ENCODE measurements around the gene CALN1.

- TF ChIP-seq CTCF (IDR thresholded peaks at IDR 0.05; ENCODE audit: low read depth, low read length, missing input control) (no peak), TAF1 (conservative IDR thresholded peaks at IDR 0.05) (no peak), YY1 (IDR thresholded peaks at IDR 0.05) (no peak), SP1 (IDR thresholded peaks at IDR 0.05) (no peak), MAX (IDR thresholded peaks at IDR 0.05) (no peak)
- TF ChIP-seq, protein P1, sequence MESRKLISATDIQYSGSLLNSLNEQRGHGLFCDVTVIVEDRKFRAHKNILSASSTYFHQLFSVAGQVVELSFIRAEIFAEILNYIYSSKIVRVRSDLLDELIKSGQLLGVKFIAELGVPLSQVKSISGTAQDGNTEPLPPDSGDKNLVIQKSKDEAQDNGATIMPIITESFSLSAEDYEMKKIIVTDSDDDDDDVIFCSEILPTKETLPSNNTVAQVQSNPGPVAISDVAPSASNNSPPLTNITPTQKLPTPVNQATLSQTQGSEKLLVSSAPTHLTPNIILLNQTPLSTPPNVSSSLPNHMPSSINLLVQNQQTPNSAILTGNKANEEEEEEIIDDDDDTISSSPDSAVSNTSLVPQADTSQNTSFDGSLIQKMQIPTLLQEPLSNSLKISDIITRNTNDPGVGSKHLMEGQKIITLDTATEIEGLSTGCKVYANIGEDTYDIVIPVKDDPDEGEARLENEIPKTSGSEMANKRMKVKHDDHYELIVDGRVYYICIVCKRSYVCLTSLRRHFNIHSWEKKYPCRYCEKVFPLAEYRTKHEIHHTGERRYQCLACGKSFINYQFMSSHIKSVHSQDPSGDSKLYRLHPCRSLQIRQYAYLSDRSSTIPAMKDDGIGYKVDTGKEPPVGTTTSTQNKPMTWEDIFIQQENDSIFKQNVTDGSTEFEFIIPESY (IDR thresholded peaks at IDR 0.05) = no peak
- TF ChIP-seq, protein P2, sequence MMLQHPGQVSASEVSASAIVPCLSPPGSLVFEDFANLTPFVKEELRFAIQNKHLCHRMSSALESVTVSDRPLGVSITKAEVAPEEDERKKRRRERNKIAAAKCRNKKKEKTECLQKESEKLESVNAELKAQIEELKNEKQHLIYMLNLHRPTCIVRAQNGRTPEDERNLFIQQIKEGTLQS (IDR thresholded peaks at IDR 0.05) = no peak
Measured at GRCh38 chr7:71870812-71871211, 541.3 kb downstream of the CALN1 start.

Data from liver (tissue), 3 donors.